Lower lobe of right lung (tissue), 2 donors: ENCODE measurements around the gene ARMH3. TPM values are rescaled to one million over a fixed set of nuclear protein-coding genes. Genes with fewer than 3 reads are reported as not detected.

Experiments used
- ATAC-seq, 2 donors: fragments of 200-7000 bp; cut with Tn5 transposase; one replicate each; pipeline ENCODE4 v1.9.1; 2020 to 2022; ENCODE audit warnings: mild to moderate bottlenecking in 2 of 2, moderate library complexity in 2 of 2
- DNase-seq: peaks from one replicate; pipeline ENCODE4 v3.0.0-alpha.2; 2020
- H3K27ac ChIP-seq: fragments of 200-600 bp; one replicate; pipeline ENCODE4 v1.8.0; 2022
- H3K27me3 ChIP-seq: fragments of 200-600 bp; one replicate; pipeline ENCODE4 v1.8.0; 2022; ENCODE audit warnings: low read depth
- H3K36me3 ChIP-seq: fragments of 200-600 bp; one replicate; pipeline ENCODE4 v1.8.0; 2022; ENCODE audit warnings: mild to moderate bottlenecking
- H3K4me1 ChIP-seq: fragments of 200-600 bp; one replicate; pipeline ENCODE4 v1.8.0; 2022
- H3K4me3 ChIP-seq: fragments of 200-600 bp; one replicate; pipeline ENCODE4 v1.8.0; 2022; ENCODE audit warnings: mild to moderate bottlenecking
- H3K9me3 ChIP-seq: fragments of 200-600 bp; one replicate; pipeline ENCODE4 v1.8.0; 2022
- CTCF ChIP-seq: fragments of 200-600 bp; IDR thresholded peaks from one replicate; pipeline ENCODE4 v1.8.0; 2022; ENCODE audit warnings: antibody characterized with exemption, mild to moderate bottlenecking
- intact Hi-C: fragments of 100-400 bp; cut with DNase I; formaldehyde crosslinking; loops from one replicate; pipeline ENCODE4 v1.11.0; 2022
- total RNA-seq: library from RNA; stranded (reverse); fragmentation: NEBNext Ultra II Directional; extraction: Animal tissue kit (Norgen Biotek cat#: 25700); gene quantifications from one replicate; pipeline ENCODE4 v1.2.1, GENCODE V29; 2021
- donor health status: DM: no; HTN: yes; CAD: no; lungs with severe emphysema.

ARMH3 gene
- total RNA-seq, 1 donor from 2014 or later = 38.6 TPM

DNA sequence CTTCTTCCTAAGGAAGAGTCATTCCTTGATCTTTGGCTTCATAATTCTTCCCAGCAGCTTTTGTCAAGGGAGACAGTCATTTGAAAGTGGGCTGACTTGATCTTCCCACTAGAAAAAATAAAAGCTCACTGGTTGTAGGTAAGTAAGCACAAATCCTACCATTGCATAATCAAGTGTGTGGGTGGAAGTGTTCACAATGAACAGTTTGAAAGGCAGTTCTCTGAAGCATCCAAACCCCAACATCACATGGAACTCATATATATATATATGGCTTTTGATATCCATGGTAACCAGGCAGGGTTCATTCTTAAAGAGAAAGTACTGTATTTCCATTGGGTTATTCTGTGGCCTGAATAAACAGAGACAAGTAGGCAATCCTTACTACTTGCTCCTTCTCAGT is 51.6 kb downstream of the ARMH3 start:
- no peak for TF ChIP-seq CTCF
- no peaks in the 10 kb centered on the region for H3K9me3 ChIP-seq
- H3K27me3 ChIP-seq = no peaks in the 10 kb centered on the region
- H3K36me3 ChIP-seq = peaks cover 79% of the 10 kb centered on the region
- H3K27ac ChIP-seq = no peak overlapping the region
- DNase-seq (no peak), ATAC-seq (no peak)
- peaks cover 5% of the 10 kb centered on the region for H3K4me1 ChIP-seq
- H3K4me3 ChIP-seq = no peak overlapping the region
- intact Hi-C loops = no loop called here

- no peak for TF ChIP-seq CTCF
- H3K9me3 ChIP-seq = no peaks in the 10 kb centered on the region
- DNase-seq = no peak
- H3K27me3 ChIP-seq = no peaks in the 10 kb centered on the region
- H3K4me1 ChIP-seq = peaks cover 5% of the 10 kb centered on the region
- intact Hi-C loops = no loop called here
- H3K36me3 ChIP-seq = peaks cover 78% of the 10 kb centered on the region
- no peak overlapping the region for H3K27ac ChIP-seq
- ATAC-seq = no peak
- no peak overlapping the region for H3K4me3 ChIP-seq
These were observed 52.4 kb downstream of the ARMH3 start for GRCh38 chr10:102003541-102003940.

GRCh38 chr10:102001435-102002068 is 54.4 kb downstream of the ARMH3 start:
- intact Hi-C loops = no loop called here
- no peak for ATAC-seq
- peaks cover 84% of the 10 kb centered on the region for H3K36me3 ChIP-seq

DNA sequence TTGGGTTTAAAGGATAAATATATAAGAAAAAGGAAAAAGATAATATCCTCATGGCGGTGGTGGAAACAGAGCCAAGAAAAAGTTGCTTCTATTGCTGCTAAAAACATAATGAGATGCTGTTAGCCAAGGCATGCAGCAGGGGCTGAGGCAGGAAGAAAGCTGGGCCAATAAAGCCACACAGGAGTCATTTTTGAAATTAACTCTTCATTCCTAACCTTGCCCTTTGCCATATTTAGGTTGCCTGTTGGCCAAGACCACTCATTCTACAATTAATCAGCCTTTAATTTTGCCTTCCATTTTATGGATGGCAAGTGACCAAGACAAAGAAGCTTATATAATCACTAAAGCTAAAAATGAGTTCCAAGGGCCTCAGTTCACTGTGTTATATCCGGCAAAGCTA is 58.2 kb downstream of the ARMH3 start:
- intact Hi-C loops = no loop called here
- peaks cover 77% of the 10 kb centered on the region for H3K36me3 ChIP-seq
- no peak overlapping the region for H3K4me3 ChIP-seq
- H3K4me1 ChIP-seq = peaks cover 14% of the 10 kb centered on the region
- no peak overlapping the region for H3K27ac ChIP-seq
- H3K9me3 ChIP-seq = no peaks in the 10 kb centered on the region
- TF ChIP-seq CTCF = no peak
- no peak for DNase-seq
- no peak for ATAC-seq
- H3K27me3 ChIP-seq = no peaks in the 10 kb centered on the region

More at GRCh38 chr10:102001435-102002068, 54.4 kb downstream of the ARMH3 start:
- H3K27me3 ChIP-seq = no peaks in the 10 kb centered on the region
- no peak for TF ChIP-seq CTCF
- peaks cover 5% of the 10 kb centered on the region for H3K4me1 ChIP-seq
- DNase-seq = no peak
- no peak overlapping the region for H3K27ac ChIP-seq
- no peak overlapping the region for H3K4me3 ChIP-seq
- no peaks in the 10 kb centered on the region for H3K9me3 ChIP-seq

DNA sequence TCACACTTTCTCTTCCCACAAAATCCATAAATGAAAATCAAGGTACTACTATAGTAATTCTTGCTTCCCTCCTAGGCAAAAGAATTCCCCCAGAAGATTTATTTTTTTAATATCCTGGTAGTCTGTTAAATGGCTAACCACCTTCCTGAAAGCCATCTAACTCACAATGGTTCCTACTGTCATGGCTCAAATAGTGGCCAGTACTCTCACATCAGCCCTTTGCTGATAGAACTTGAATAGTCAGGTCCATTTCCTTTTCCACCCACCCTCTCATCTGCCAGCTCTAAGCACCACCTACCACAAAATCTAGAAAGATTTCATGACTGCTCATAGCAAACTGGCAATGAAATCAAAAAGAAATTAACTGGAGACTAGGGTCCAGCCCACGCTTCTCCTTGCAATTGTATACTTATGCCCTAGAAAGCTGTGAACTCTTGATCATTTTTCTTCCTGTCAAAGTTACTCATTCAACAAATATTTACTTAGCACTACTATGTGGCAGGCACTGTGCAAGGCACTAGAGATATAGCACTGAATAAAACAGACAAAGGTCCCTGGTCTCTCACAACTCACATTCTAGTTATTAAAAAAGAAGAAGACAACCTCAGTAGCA is 60.4 kb downstream of the ARMH3 start:
- no peak for TF ChIP-seq CTCF
- no peak for DNase-seq
- ATAC-seq = peak in 1 of 2 donors; percentile 81
- H3K9me3 ChIP-seq = no peaks in the 10 kb centered on the region
- no peak overlapping the region for H3K27ac ChIP-seq
- intact Hi-C loops = no loop called here
- peaks cover 80% of the 10 kb centered on the region for H3K36me3 ChIP-seq
- no peaks in the 10 kb centered on the region for H3K27me3 ChIP-seq
- H3K4me1 ChIP-seq = peaks cover 9% of the 10 kb centered on the region
- H3K4me3 ChIP-seq = no peak overlapping the region
